ENCODE data around the gene LRP2. TPM values are rescaled to one million over a fixed set of nuclear protein-coding genes. Genes with fewer than 3 reads are reported as not detected.

The LRP2 gene
- total RNA-seq, 1 experiment from 2014 or later, result 0.59 TPM

DNA sequence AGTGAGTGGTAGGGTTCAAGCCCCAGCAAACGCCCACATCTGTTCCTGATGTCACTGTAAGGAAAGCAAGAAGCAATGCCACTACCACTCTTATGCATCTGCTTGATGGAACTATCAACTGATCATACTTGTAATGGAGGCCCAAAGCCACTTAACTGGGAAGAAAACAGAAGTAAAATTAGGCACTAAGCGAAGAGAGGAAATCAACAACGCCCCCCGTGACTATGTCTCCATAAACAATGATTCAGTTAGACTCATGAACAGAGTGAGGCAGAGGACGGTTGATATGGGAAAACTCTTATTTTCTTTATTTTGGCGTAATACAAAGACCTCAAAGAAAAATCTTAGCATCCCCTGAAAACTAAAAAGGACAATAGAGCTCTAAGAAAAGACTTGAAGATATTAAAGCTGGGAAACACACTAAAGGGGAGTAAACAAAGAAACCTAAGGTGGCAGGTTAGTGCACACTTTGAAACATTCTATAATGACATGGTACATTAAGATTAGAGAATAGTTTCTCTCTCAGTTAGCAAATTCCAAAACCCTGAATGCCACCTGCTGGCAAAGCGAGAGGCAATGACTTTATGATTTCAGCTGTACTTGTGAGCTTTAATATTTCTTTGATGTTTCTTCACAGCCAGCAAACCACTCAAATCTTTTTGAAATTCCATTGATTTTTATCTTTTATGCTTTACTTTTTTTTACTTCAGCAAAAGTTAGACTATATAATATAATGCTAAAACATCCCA, 86.5 kb downstream of the LRP2 start:
- ATAC-seq (no peak), DNase-seq (ENCODE audit: low spot score) (no peak)
- H3K36me3 Mint-ChIP-seq, result no peaks in the 10 kb centered on the region
- ChIA-PET POLR2A (no interaction called here), CTCF (interaction anchor here (0.8 to 1.3 kb wide), 2 partner anchors 134 to 166 kb away, joined by 3 read pairs; no protein-coding TSS in a partner anchor)
- H3K27ac Mint-ChIP-seq, result no peak overlapping the region
- no peaks in the 10 kb centered on the region for H3K4me1 Mint-ChIP-seq
- H3K4me3 Mint-ChIP-seq, result no peak overlapping the region
- no peaks in the 10 kb centered on the region for H3K9me3 Mint-ChIP-seq
- H3K27me3 Mint-ChIP-seq (ENCODE audit: low read depth), result no peaks in the 10 kb centered on the region
- TF ChIP-seq, protein P1, sequence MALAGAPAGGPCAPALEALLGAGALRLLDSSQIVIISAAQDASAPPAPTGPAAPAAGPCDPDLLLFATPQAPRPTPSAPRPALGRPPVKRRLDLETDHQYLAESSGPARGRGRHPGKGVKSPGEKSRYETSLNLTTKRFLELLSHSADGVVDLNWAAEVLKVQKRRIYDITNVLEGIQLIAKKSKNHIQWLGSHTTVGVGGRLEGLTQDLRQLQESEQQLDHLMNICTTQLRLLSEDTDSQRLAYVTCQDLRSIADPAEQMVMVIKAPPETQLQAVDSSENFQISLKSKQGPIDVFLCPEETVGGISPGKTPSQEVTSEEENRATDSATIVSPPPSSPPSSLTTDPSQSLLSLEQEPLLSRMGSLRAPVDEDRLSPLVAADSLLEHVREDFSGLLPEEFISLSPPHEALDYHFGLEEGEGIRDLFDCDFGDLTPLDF (CRISPR knock-in tag; IDR thresholded peaks at IDR 0.05), result no peak
- no peak for TF ChIP-seq ZNF423 (CRISPR knock-in tag; IDR thresholded peaks at IDR 0.05)
- no peak for TF ChIP-seq FOXK1 (CRISPR knock-in tag; IDR thresholded peaks at IDR 0.05)
- no peak for TF ChIP-seq CREM (CRISPR knock-in tag; IDR thresholded peaks at IDR 0.05)
- no peak for TF ChIP-seq ZNF121 (CRISPR knock-in tag; IDR thresholded peaks at IDR 0.05)
- TF ChIP-seq NFYB (CRISPR knock-in tag; conservative IDR thresholded peaks at IDR 0.05; ENCODE audit: low read depth), result no peak
- TF ChIP-seq, protein P2, sequence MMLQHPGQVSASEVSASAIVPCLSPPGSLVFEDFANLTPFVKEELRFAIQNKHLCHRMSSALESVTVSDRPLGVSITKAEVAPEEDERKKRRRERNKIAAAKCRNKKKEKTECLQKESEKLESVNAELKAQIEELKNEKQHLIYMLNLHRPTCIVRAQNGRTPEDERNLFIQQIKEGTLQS (CRISPR knock-in tag; conservative IDR thresholded peaks at IDR 0.05), result no peak
- TF ChIP-seq, protein P3, sequence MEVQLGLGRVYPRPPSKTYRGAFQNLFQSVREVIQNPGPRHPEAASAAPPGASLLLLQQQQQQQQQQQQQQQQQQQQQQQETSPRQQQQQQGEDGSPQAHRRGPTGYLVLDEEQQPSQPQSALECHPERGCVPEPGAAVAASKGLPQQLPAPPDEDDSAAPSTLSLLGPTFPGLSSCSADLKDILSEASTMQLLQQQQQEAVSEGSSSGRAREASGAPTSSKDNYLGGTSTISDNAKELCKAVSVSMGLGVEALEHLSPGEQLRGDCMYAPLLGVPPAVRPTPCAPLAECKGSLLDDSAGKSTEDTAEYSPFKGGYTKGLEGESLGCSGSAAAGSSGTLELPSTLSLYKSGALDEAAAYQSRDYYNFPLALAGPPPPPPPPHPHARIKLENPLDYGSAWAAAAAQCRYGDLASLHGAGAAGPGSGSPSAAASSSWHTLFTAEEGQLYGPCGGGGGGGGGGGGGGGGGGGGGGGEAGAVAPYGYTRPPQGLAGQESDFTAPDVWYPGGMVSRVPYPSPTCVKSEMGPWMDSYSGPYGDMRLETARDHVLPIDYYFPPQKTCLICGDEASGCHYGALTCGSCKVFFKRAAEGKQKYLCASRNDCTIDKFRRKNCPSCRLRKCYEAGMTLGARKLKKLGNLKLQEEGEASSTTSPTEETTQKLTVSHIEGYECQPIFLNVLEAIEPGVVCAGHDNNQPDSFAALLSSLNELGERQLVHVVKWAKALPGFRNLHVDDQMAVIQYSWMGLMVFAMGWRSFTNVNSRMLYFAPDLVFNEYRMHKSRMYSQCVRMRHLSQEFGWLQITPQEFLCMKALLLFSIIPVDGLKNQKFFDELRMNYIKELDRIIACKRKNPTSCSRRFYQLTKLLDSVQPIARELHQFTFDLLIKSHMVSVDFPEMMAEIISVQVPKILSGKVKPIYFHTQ (CRISPR knock-in tag; IDR thresholded peaks at IDR 0.05), result no peak
- TF ChIP-seq, protein P4, sequence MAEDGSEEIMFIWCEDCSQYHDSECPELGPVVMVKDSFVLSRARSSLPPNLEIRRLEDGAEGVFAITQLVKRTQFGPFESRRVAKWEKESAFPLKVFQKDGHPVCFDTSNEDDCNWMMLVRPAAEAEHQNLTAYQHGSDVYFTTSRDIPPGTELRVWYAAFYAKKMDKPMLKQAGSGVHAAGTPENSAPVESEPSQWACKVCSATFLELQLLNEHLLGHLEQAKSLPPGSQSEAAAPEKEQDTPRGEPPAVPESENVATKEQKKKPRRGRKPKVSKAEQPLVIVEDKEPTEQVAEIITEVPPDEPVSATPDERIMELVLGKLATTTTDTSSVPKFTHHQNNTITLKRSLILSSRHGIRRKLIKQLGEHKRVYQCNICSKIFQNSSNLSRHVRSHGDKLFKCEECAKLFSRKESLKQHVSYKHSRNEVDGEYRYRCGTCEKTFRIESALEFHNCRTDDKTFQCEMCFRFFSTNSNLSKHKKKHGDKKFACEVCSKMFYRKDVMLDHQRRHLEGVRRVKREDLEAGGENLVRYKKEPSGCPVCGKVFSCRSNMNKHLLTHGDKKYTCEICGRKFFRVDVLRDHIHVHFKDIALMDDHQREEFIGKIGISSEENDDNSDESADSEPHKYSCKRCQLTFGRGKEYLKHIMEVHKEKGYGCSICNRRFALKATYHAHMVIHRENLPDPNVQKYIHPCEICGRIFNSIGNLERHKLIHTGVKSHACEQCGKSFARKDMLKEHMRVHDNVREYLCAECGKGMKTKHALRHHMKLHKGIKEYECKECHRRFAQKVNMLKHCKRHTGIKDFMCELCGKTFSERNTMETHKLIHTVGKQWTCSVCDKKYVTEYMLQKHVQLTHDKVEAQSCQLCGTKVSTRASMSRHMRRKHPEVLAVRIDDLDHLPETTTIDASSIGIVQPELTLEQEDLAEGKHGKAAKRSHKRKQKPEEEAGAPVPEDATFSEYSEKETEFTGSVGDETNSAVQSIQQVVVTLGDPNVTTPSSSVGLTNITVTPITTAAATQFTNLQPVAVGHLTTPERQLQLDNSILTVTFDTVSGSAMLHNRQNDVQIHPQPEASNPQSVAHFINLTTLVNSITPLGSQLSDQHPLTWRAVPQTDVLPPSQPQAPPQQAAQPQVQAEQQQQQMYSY (CRISPR knock-in tag; IDR thresholded peaks at IDR 0.05), result no peak
- TF ChIP-seq GRHL2 (CRISPR knock-in tag; IDR thresholded peaks at IDR 0.05; ENCODE audit: insufficient replicate concordance, severe bottlenecking), result no peak
- TF ChIP-seq, protein P5, sequence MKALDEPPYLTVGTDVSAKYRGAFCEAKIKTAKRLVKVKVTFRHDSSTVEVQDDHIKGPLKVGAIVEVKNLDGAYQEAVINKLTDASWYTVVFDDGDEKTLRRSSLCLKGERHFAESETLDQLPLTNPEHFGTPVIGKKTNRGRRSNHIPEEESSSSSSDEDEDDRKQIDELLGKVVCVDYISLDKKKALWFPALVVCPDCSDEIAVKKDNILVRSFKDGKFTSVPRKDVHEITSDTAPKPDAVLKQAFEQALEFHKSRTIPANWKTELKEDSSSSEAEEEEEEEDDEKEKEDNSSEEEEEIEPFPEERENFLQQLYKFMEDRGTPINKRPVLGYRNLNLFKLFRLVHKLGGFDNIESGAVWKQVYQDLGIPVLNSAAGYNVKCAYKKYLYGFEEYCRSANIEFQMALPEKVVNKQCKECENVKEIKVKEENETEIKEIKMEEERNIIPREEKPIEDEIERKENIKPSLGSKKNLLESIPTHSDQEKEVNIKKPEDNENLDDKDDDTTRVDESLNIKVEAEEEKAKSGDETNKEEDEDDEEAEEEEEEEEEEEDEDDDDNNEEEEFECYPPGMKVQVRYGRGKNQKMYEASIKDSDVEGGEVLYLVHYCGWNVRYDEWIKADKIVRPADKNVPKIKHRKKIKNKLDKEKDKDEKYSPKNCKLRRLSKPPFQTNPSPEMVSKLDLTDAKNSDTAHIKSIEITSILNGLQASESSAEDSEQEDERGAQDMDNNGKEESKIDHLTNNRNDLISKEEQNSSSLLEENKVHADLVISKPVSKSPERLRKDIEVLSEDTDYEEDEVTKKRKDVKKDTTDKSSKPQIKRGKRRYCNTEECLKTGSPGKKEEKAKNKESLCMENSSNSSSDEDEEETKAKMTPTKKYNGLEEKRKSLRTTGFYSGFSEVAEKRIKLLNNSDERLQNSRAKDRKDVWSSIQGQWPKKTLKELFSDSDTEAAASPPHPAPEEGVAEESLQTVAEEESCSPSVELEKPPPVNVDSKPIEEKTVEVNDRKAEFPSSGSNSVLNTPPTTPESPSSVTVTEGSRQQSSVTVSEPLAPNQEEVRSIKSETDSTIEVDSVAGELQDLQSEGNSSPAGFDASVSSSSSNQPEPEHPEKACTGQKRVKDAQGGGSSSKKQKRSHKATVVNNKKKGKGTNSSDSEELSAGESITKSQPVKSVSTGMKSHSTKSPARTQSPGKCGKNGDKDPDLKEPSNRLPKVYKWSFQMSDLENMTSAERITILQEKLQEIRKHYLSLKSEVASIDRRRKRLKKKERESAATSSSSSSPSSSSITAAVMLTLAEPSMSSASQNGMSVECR (CRISPR knock-in tag; IDR thresholded peaks at IDR 0.05; ENCODE audit: borderline replicate concordance), result no peak
- TF ChIP-seq, protein P6, sequence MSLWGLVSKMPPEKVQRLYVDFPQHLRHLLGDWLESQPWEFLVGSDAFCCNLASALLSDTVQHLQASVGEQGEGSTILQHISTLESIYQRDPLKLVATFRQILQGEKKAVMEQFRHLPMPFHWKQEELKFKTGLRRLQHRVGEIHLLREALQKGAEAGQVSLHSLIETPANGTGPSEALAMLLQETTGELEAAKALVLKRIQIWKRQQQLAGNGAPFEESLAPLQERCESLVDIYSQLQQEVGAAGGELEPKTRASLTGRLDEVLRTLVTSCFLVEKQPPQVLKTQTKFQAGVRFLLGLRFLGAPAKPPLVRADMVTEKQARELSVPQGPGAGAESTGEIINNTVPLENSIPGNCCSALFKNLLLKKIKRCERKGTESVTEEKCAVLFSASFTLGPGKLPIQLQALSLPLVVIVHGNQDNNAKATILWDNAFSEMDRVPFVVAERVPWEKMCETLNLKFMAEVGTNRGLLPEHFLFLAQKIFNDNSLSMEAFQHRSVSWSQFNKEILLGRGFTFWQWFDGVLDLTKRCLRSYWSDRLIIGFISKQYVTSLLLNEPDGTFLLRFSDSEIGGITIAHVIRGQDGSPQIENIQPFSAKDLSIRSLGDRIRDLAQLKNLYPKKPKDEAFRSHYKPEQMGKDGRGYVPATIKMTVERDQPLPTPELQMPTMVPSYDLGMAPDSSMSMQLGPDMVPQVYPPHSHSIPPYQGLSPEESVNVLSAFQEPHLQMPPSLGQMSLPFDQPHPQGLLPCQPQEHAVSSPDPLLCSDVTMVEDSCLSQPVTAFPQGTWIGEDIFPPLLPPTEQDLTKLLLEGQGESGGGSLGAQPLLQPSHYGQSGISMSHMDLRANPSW (CRISPR knock-in tag; conservative IDR thresholded peaks at IDR 0.05; ENCODE audit: low read depth), result no peak
- TF ChIP-seq RORB (CRISPR knock-in tag; IDR thresholded peaks at IDR 0.05), result no peak
- TF ChIP-seq, protein P7, sequence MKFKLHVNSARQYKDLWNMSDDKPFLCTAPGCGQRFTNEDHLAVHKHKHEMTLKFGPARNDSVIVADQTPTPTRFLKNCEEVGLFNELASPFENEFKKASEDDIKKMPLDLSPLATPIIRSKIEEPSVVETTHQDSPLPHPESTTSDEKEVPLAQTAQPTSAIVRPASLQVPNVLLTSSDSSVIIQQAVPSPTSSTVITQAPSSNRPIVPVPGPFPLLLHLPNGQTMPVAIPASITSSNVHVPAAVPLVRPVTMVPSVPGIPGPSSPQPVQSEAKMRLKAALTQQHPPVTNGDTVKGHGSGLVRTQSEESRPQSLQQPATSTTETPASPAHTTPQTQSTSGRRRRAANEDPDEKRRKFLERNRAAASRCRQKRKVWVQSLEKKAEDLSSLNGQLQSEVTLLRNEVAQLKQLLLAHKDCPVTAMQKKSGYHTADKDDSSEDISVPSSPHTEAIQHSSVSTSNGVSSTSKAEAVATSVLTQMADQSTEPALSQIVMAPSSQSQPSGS (CRISPR knock-in tag; IDR thresholded peaks at IDR 0.05; ENCODE audit: borderline replicate concordance, low read depth), result no peak
- TF ChIP-seq, protein P8, sequence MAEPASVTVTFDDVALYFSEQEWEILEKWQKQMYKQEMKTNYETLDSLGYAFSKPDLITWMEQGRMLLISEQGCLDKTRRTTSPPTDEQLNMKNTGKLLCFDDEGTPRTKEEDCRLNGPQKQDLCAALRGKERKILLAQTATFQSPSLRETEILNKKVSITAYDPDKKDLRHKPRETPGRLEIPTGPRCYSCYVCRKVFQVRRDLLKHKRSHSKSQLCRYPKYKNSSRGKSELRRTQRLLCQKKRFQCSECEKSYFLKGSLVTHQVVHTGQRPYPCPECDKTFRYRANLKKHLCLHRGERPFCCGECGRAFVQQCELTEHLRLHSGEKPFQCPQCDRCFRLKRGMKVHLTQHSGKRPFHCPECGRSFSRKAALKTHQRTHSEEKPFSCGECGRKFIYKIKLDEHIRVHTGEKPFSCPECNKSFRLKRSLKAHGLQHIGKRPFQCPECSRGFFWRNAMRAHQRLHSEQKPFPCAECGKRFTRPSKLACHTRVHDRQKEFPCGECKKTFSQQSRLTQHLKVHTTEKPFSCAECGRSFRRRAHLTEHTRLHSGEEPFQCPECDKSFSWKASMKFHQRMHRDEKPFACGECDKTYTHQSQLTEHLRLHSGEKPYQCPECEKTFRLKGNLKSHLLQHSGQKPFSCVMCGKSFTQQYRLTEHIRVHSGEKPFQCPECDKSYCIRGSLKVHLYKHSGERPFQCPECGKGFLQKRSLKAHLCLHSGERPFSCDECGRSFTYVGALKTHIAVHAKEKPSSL (CRISPR knock-in tag; conservative IDR thresholded peaks at IDR 0.05), result no peak
- TF ChIP-seq NR2C2 (CRISPR knock-in tag; IDR thresholded peaks at IDR 0.05), result no peak

Data from WTC11 (cell line).